OCI-LY1 (cell line): Measurements from ENCODE around the gene PPP1R3E.

Experiments used
- H2AFZ ChIP-seq: fragments of 200-600 bp; sonication (generic), shearing (Covaris generic); 2 replicates; pipeline ENCODE4 v1.6.0; 2014; ENCODE audit warnings: antibody characterized with exemption, mild to moderate bottlenecking, low read length
- H3F3A ChIP-seq: fragments of 200-600 bp; sonication (generic), shearing (Covaris generic); 2 replicates; pipeline ENCODE4 v1.6.0; 2014; ENCODE audit warnings: mild to moderate bottlenecking, antibody characterized with exemption, low read length, moderate library complexity; ENCODE audit not compliant: insufficient read depth
- H3K27ac ChIP-seq: fragments of 200-600 bp; sonication (generic); 2 replicates; pipeline ENCODE4 v1.5.1; 2014; ENCODE audit warnings: low read length, mixed run types, mild to moderate bottlenecking, low read depth; ENCODE audit not compliant: poor library complexity, severe bottlenecking
- H3K27me3 ChIP-seq: fragments of 200-600 bp; sonication (generic); 2 replicates; pipeline ENCODE4 v1.6.0; 2014; ENCODE audit warnings: antibody characterized with exemption, mild to moderate bottlenecking, low read length, moderate library complexity; ENCODE audit not compliant: insufficient read depth
- H3K36me3 ChIP-seq: fragments of 200-600 bp; sonication (generic); 2 replicates; pipeline ENCODE4 v1.6.1; 2014; ENCODE audit warnings: mild to moderate bottlenecking, antibody characterized with exemption, low read length, moderate library complexity, mixed read lengths; ENCODE audit not compliant: insufficient read depth
- H3K4me1 ChIP-seq: fragments of 200-600 bp; sonication (generic); 2 replicates; pipeline ENCODE4 v1.5.1; 2014; ENCODE audit warnings: mild to moderate bottlenecking, low read length, moderate library complexity; ENCODE audit not compliant: insufficient read depth, severe bottlenecking
- H3K4me2 ChIP-seq: fragments of 200-600 bp; sonication (generic), shearing (Covaris generic); 2 replicates; pipeline ENCODE4 v1.6.1; 2014; ENCODE audit warnings: low read length
- H3K4me3 ChIP-seq: fragments of 200-600 bp; sonication (generic); 2 replicates; pipeline ENCODE4 v1.5.1; 2014; ENCODE audit warnings: low read length, low read depth, mild to moderate bottlenecking, mixed read lengths; ENCODE audit not compliant: poor library complexity, severe bottlenecking
- H3K79me2 ChIP-seq: fragments of 200-600 bp; shearing (Covaris generic); 2 replicates; pipeline ENCODE4 v1.6.1; 2016; ENCODE audit warnings: mixed run types, low read length, mixed read lengths; ENCODE audit not compliant: insufficient read depth
- H3K9ac ChIP-seq: fragments of 200-600 bp; sonication (generic), shearing (Covaris generic); 2 replicates; pipeline ENCODE4 v1.6.1; 2014; ENCODE audit warnings: mild to moderate bottlenecking, low read length, mixed read lengths
- H3K9me2 ChIP-seq: fragments of 200-600 bp; sonication (generic), shearing (Covaris generic); 2 replicates; pipeline ENCODE4 v1.6.1; 2014; ENCODE audit warnings: low read depth, mild to moderate bottlenecking, low read length, mixed read lengths
- H3K9me3 ChIP-seq: fragments of 200-600 bp; shearing (Covaris generic); 2 replicates; pipeline ENCODE4 v1.6.1; 2014; ENCODE audit warnings: low read length, mixed read lengths
- H4K20me1 ChIP-seq: fragments of 200-600 bp; sonication (generic), shearing (Covaris generic); 2 replicates; pipeline ENCODE4 v1.6.0; 2016; ENCODE audit warnings: mild to moderate bottlenecking, low read length; ENCODE audit not compliant: insufficient read depth
- CTCF ChIP-seq: fragments of 200-600 bp; sonication (generic), shearing (Covaris generic); IDR thresholded peaks from 2 replicates; pipeline ENCODE4 v1.5.1; 2017; ENCODE audit warnings: mild to moderate bottlenecking, antibody characterized with exemption, low read length, moderate library complexity, mixed read lengths
- EZH2 ChIP-seq: fragments of 200-600 bp; sonication (generic), shearing (Covaris generic); IDR thresholded peaks from 2 replicates; pipeline ENCODE4 v1.8.0; 2017; ENCODE audit warnings: borderline replicate concordance, mixed run types, mild to moderate bottlenecking, antibody characterized with exemption, low read length, moderate library complexity, mixed read lengths

Gene PPP1R3E

DNA sequence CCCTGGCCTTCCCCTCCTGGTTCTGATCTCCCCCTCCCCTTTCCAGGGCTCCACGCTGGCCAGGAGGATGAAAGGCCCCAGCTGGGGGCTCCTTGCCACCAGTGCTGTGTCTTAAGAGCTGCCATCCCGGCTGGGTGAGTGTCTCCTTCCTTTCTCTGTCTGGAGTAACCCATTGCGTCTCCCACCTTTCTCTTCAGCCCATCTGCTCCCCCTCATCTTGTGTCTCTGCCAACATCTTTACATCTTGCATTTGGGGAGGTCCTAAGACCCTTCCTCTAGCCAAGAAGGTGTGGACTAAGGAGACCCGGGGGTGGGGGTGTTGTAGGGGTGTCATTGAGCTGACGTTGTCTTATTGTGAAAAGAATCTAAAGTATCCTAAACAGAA is 4.5 kb upstream of the PPP1R3E start:
- H3K4me2 ChIP-seq = peak overlapping the region; percentile 14; the same call in 1 of the 2 replicates
- H3K36me3 ChIP-seq = no peaks in the 10 kb centered on the region
- no peaks in the 10 kb centered on the region; the same call in 1 of the 2 replicates for H3K27me3 ChIP-seq
- no peaks in the 10 kb centered on the region for H4K20me1 ChIP-seq
- H3K9ac ChIP-seq = no peak overlapping the region; the same call in 1 of the 2 replicates
- no peaks in the 10 kb centered on the region for H3K9me2 ChIP-seq
- TF ChIP-seq EZH2 (no peak), CTCF (no peak)
- no peak overlapping the region for H2AFZ ChIP-seq
- H3K9me3 ChIP-seq = no peaks in the 10 kb centered on the region
- peak overlapping the region; percentile 30 for H3K4me3 ChIP-seq
- H3K4me1 ChIP-seq = peaks cover 12% of the 10 kb centered on the region
- no peak overlapping the region for H3K27ac ChIP-seq
- H3K79me2 ChIP-seq = no peaks in the 10 kb centered on the region
- H3F3A ChIP-seq = no peaks in the 10 kb centered on the region

GRCh38 chr14:23306412-23307145 is 3.9 kb upstream of the PPP1R3E start, which contains the start of gene BCL2L2:
Gene BCL2L2 (plus strand): TSS chr14:23306833. CDS start chr14:23307768, 935 bp downstream.
- Histone ChIP-seq H3K9me2 (no peaks in the 10 kb centered on the region), H3F3A (no peaks in the 10 kb centered on the region), H3K4me2 (peak within 1 kb of the TSS; percentile 14; the same call in 1 of the 2 replicates), H3K27ac (no peak within 1 kb of the TSS), H3K36me3 (no peaks in the 10 kb centered on the region), H3K27me3 (no peaks in the 10 kb centered on the region; the same call in 1 of the 2 replicates), H3K9me3 (no peaks in the 10 kb centered on the region), H3K4me1 (peaks cover 12% of the 10 kb centered on the region), H2AFZ (no peak within 1 kb of the TSS), H4K20me1 (no peaks in the 10 kb centered on the region), H3K4me3 (peak within 1 kb of the TSS; percentile 30), H3K9ac (no peak within 1 kb of the TSS; the same call in 1 of the 2 replicates), H3K79me2 (no peaks in the 10 kb centered on the region)
- TF ChIP-seq CTCF = no peak
- TF ChIP-seq EZH2 = no peak

- Histone ChIP-seq H3K4me1 (peaks cover 22% of the 10 kb centered on the region), H3K27me3 (no peaks in the 10 kb centered on the region; the same call in 1 of the 2 replicates), H3K79me2 (no peaks in the 10 kb centered on the region), H3K4me2 (peak overlapping the region; percentile 94), H2AFZ (peak overlapping the region; percentile 52; the same call in 1 of the 2 replicates), H3F3A (no peaks in the 10 kb centered on the region), H3K9me3 (no peaks in the 10 kb centered on the region), H3K27ac (peak overlapping the region; percentile 65), H3K9ac (peak overlapping the region; percentile 94), H4K20me1 (no peaks in the 10 kb centered on the region), H3K9me2 (no peaks in the 10 kb centered on the region), H3K36me3 (peaks cover 17% of the 10 kb centered on the region; the same call in 1 of the 2 replicates), H3K4me3 (peak overlapping the region; percentile 84)
- TF ChIP-seq EZH2 (no peak), CTCF (no peak)
Observed at GRCh38 chr14:23301969-23302289, 730 bp downstream of the PPP1R3E start.
